ENCODE data around the gene SEMA6A. TPM values are rescaled to one million over a fixed set of nuclear protein-coding genes. Genes with fewer than 3 reads are reported as not detected.

Gene SEMA6A
- total RNA-seq, 1 experiment from 2014 or later = 0.61 TPM

- no peak for DNase-seq (ENCODE audit: low read depth in 1 of 2, low spot score in 2 of 2)
- Histone ChIP-seq H3K27ac (no peak overlapping the region), H3K4me3 (no peak overlapping the region), H3K9me3 (replicated peaks) (no peaks in the 10 kb centered on the region), H3K27me3 (replicated peaks) (0 out of 2 replicates have a peak, but pooled peaks cover 3% of the 10 kb centered on the region), H3K4me1 (replicated peaks) (no peaks in the 10 kb centered on the region), H3K36me3 (no peaks in the 10 kb centered on the region)
Measured at GRCh38 chr5:116518423-116518822, 56.2 kb downstream of the SEMA6A start.

GRCh38 chr5:116517488-116517887 lies 57.1 kb downstream of the SEMA6A start:
- Histone ChIP-seq H3K36me3 (no peaks in the 10 kb centered on the region), H3K9me3 (replicated peaks) (no peaks in the 10 kb centered on the region), H3K4me1 (replicated peaks) (no peaks in the 10 kb centered on the region), H3K27ac (no peak overlapping the region), H3K4me3 (no peak overlapping the region), H3K27me3 (replicated peaks) (0 out of 2 replicates have a peak, but pooled peaks cover 3% of the 10 kb centered on the region)
- DNase-seq (ENCODE audit: low read depth in 1 of 2, low spot score in 2 of 2) = no peak

GRCh38 chr5:116516021-116516420 lies 58.6 kb downstream of the SEMA6A start:
- Histone ChIP-seq H3K27ac (no peak overlapping the region), H3K4me3 (no peak overlapping the region), H3K9me3 (replicated peaks) (no peaks in the 10 kb centered on the region), H3K27me3 (replicated peaks) (0 out of 2 replicates have a peak, but pooled peaks cover 3% of the 10 kb centered on the region), H3K36me3 (no peaks in the 10 kb centered on the region), H3K4me1 (replicated peaks) (no peaks in the 10 kb centered on the region)
- DNase-seq (ENCODE audit: low read depth in 1 of 2, low spot score in 2 of 2) = no peak

- no peak for DNase-seq (ENCODE audit: low read depth in 1 of 2, low spot score in 2 of 2)
- Histone ChIP-seq H3K27me3 (replicated peaks) (0 out of 2 replicates have a peak, but pooled peaks cover 3% of the 10 kb centered on the region), H3K36me3 (no peaks in the 10 kb centered on the region), H3K4me3 (no peak overlapping the region), H3K27ac (no peak overlapping the region), H3K9me3 (replicated peaks) (no peaks in the 10 kb centered on the region), H3K4me1 (replicated peaks) (no peaks in the 10 kb centered on the region)
Measured at GRCh38 chr5:116514421-116514970, 60.1 kb downstream of the SEMA6A start.

GRCh38 chr5:116510517-116510916 lies 64.1 kb downstream of the SEMA6A start:
- peak in 1 of 2 experiments; percentile 22 for DNase-seq (ENCODE audit: low read depth in 1 of 2, low spot score in 2 of 2)
- H3K4me3 ChIP-seq = no peak overlapping the region
- H3K27me3 ChIP-seq (replicated peaks) = peaks cover 3% of the 10 kb centered on the region
- no peaks in the 10 kb centered on the region for H3K4me1 ChIP-seq (replicated peaks)
- no peak overlapping the region for H3K27ac ChIP-seq
- no peaks in the 10 kb centered on the region for H3K36me3 ChIP-seq
- no peaks in the 10 kb centered on the region for H3K9me3 ChIP-seq (replicated peaks)

GRCh38 chr5:116509483-116510244 lies 65.0 kb downstream of the SEMA6A start:
- no peaks in the 10 kb centered on the region for H3K4me1 ChIP-seq (replicated peaks)
- no peaks in the 10 kb centered on the region for H3K36me3 ChIP-seq
- H3K9me3 ChIP-seq (replicated peaks) = no peaks in the 10 kb centered on the region
- H3K27me3 ChIP-seq (replicated peaks) = peaks cover 3% of the 10 kb centered on the region
- DNase-seq (ENCODE audit: low read depth in 1 of 2, low spot score in 2 of 2) = no peak
- H3K4me3 ChIP-seq = no peak overlapping the region
- no peak overlapping the region for H3K27ac ChIP-seq

GRCh38 chr5:116508835-116509234 lies 65.8 kb downstream of the SEMA6A start:
- DNase-seq (ENCODE audit: low read depth in 1 of 2, low spot score in 2 of 2) = no peak
- Histone ChIP-seq H3K9me3 (replicated peaks) (no peaks in the 10 kb centered on the region), H3K4me3 (no peak overlapping the region), H3K27me3 (replicated peaks) (peaks cover 3% of the 10 kb centered on the region), H3K36me3 (no peaks in the 10 kb centered on the region), H3K4me1 (replicated peaks) (no peaks in the 10 kb centered on the region), H3K27ac (no peak overlapping the region)

GRCh38 chr5:116507941-116508655 lies 66.5 kb downstream of the SEMA6A start:
- H3K4me3 ChIP-seq = no peak overlapping the region
- H3K27ac ChIP-seq = no peak overlapping the region
- DNase-seq (ENCODE audit: low read depth in 1 of 2, low spot score in 2 of 2) = no peak
- H3K9me3 ChIP-seq (replicated peaks) = no peaks in the 10 kb centered on the region
- no peaks in the 10 kb centered on the region for H3K36me3 ChIP-seq
- H3K27me3 ChIP-seq (replicated peaks) = peaks cover 3% of the 10 kb centered on the region
- no peaks in the 10 kb centered on the region for H3K4me1 ChIP-seq (replicated peaks)

GRCh38 chr5:116507051-116507537 lies 67.5 kb downstream of the SEMA6A start:
- no peak overlapping the region for H3K27ac ChIP-seq
- H3K4me3 ChIP-seq = no peak overlapping the region
- no peaks in the 10 kb centered on the region for H3K36me3 ChIP-seq
- no peaks in the 10 kb centered on the region for H3K9me3 ChIP-seq (replicated peaks)
- H3K4me1 ChIP-seq (replicated peaks) = no peaks in the 10 kb centered on the region
- H3K27me3 ChIP-seq (replicated peaks) = peaks cover 3% of the 10 kb centered on the region
- DNase-seq (ENCODE audit: low read depth in 1 of 2, low spot score in 2 of 2) = no peak

- H3K27ac ChIP-seq = no peak overlapping the region
- no peaks in the 10 kb centered on the region for H3K36me3 ChIP-seq
- H3K9me3 ChIP-seq (replicated peaks) = no peaks in the 10 kb centered on the region
- DNase-seq (ENCODE audit: low read depth in 1 of 2, low spot score in 2 of 2) = no peak
- no peaks in the 10 kb centered on the region for H3K4me1 ChIP-seq (replicated peaks)
- H3K27me3 ChIP-seq (replicated peaks) = peaks cover 3% of the 10 kb centered on the region
- no peak overlapping the region for H3K4me3 ChIP-seq
Measured at GRCh38 chr5:116506488-116506887, 68.1 kb downstream of the SEMA6A start.

GRCh38 chr5:116504593-116505166 lies 69.9 kb downstream of the SEMA6A start:
- no peak overlapping the region for H3K4me3 ChIP-seq
- H3K4me1 ChIP-seq (replicated peaks) = no peaks in the 10 kb centered on the region
- no peak for DNase-seq (ENCODE audit: low read depth in 1 of 2, low spot score in 2 of 2)
- H3K27ac ChIP-seq = no peak overlapping the region
- H3K9me3 ChIP-seq (replicated peaks) = no peaks in the 10 kb centered on the region
- no peaks in the 10 kb centered on the region for H3K36me3 ChIP-seq
- peaks cover 3% of the 10 kb centered on the region for H3K27me3 ChIP-seq (replicated peaks)

- Histone ChIP-seq H3K27ac (no peak overlapping the region), H3K36me3 (no peaks in the 10 kb centered on the region)
- DNase-seq (ENCODE audit: low read depth in 1 of 2, low spot score in 2 of 2) = no peak
Measured at GRCh38 chr5:116502616-116503015, 72.0 kb downstream of the SEMA6A start.

GRCh38 chr5:116502138-116502537 lies 72.5 kb downstream of the SEMA6A start:
- DNase-seq (ENCODE audit: low read depth in 1 of 2, low spot score in 2 of 2) = no peak
- Histone ChIP-seq H3K4me1 (replicated peaks) (no peaks in the 10 kb centered on the region), H3K27ac (no peak overlapping the region), H3K27me3 (replicated peaks) (no peaks in the 10 kb centered on the region; the same call in 1 of the 2 replicates), H3K4me3 (no peak overlapping the region), H3K9me3 (replicated peaks) (no peaks in the 10 kb centered on the region), H3K36me3 (no peaks in the 10 kb centered on the region)

More at GRCh38 chr5:116502616-116503015, 72.0 kb downstream of the SEMA6A start:
- no peak overlapping the region for H3K4me3 ChIP-seq
- no peaks in the 10 kb centered on the region for H3K9me3 ChIP-seq (replicated peaks)
- no peaks in the 10 kb centered on the region for H3K4me1 ChIP-seq (replicated peaks)
- H3K27me3 ChIP-seq (replicated peaks) = no peaks in the 10 kb centered on the region; the same call in none of the 2 replicates

Measured in SJSA1 (cell line).